ENCODE data around the gene ASTN2.

ASTN2 gene

GRCh38 chr9:116774421-116775180 is 640.3 kb downstream of the ASTN2 start:
- in situ Hi-C loops (cut with HindIII; ENCODE audit: low sequenced_read_pairs): no loop called here

- in situ Hi-C loops (cut with HindIII; ENCODE audit: low sequenced_read_pairs): no loop called here
These were observed 647.6 kb downstream of the ASTN2 start for GRCh38 chr9:116767219-116767618.

- in situ Hi-C loops (cut with HindIII; ENCODE audit: low sequenced_read_pairs): no loop called here
These were observed 649.8 kb downstream of the ASTN2 start for GRCh38 chr9:116765011-116765410.

GRCh38 chr9:116763770-116764169 is 651.1 kb downstream of the ASTN2 start:
- in situ Hi-C loops (cut with HindIII; ENCODE audit: low sequenced_read_pairs): no loop called here

GRCh38 chr9:116760636-116761035 is 654.2 kb downstream of the ASTN2 start:
- in situ Hi-C loops (cut with HindIII; ENCODE audit: low sequenced_read_pairs): no loop called here

- in situ Hi-C loops (cut with HindIII; ENCODE audit: low sequenced_read_pairs): no loop called here
These were observed 657.8 kb downstream of the ASTN2 start for GRCh38 chr9:116757030-116757429.

GRCh38 chr9:116753389-116753788 is 661.5 kb downstream of the ASTN2 start:
- in situ Hi-C loops (cut with HindIII; ENCODE audit: low sequenced_read_pairs): no loop called here

GRCh38 chr9:116750510-116750909 is 664.3 kb downstream of the ASTN2 start:
- in situ Hi-C loops (cut with HindIII; ENCODE audit: low sequenced_read_pairs): no loop called here

- in situ Hi-C loops (cut with HindIII; ENCODE audit: low sequenced_read_pairs): no loop called here
These were observed 665.1 kb downstream of the ASTN2 start for GRCh38 chr9:116749772-116750171.

GRCh38 chr9:116749176-116749575 is 665.7 kb downstream of the ASTN2 start:
- in situ Hi-C loops (cut with HindIII; ENCODE audit: low sequenced_read_pairs): no loop called here

GRCh38 chr9:116741742-116742141 is 673.1 kb downstream of the ASTN2 start:
- in situ Hi-C loops (cut with HindIII; ENCODE audit: low sequenced_read_pairs): no loop called here

GRCh38 chr9:116741086-116741740 is 673.6 kb downstream of the ASTN2 start:
- in situ Hi-C loops (cut with HindIII; ENCODE audit: low sequenced_read_pairs): no loop called here

GRCh38 chr9:116737152-116737546 is 677.7 kb downstream of the ASTN2 start:
- in situ Hi-C loops (cut with HindIII; ENCODE audit: low sequenced_read_pairs): no loop called here

- in situ Hi-C loops (cut with HindIII; ENCODE audit: low sequenced_read_pairs): no loop called here
These were observed 678.3 kb downstream of the ASTN2 start for GRCh38 chr9:116736399-116737151.

- in situ Hi-C loops (cut with HindIII; ENCODE audit: low sequenced_read_pairs): no loop called here
These were observed 681.7 kb downstream of the ASTN2 start for GRCh38 chr9:116733010-116733641.

- in situ Hi-C loops (cut with HindIII; ENCODE audit: low sequenced_read_pairs): no loop called here
These were observed 688.3 kb downstream of the ASTN2 start for GRCh38 chr9:116726602-116727001.

- in situ Hi-C loops (cut with HindIII; ENCODE audit: low sequenced_read_pairs): no loop called here
These were observed 690.7 kb downstream of the ASTN2 start for GRCh38 chr9:116724123-116724522.

- in situ Hi-C loops (cut with HindIII; ENCODE audit: low sequenced_read_pairs): no loop called here
These were observed 692.9 kb downstream of the ASTN2 start for GRCh38 chr9:116721944-116722343.

- in situ Hi-C loops (cut with HindIII; ENCODE audit: low sequenced_read_pairs): no loop called here
These were observed 693.4 kb downstream of the ASTN2 start for GRCh38 chr9:116721411-116721810.

- in situ Hi-C loops (cut with HindIII; ENCODE audit: low sequenced_read_pairs): no loop called here
These were observed 694.7 kb downstream of the ASTN2 start for GRCh38 chr9:116720111-116720510.

GRCh38 chr9:116718111-116718510 is 696.7 kb downstream of the ASTN2 start:
- in situ Hi-C loops (cut with HindIII; ENCODE audit: low sequenced_read_pairs): no loop called here

All from endothelial cell of hepatic sinusoid (primary cell).